Middle frontal gyrus (tissue), 1 donor: ENCODE measurements around the gene TPBGL.
"Not testable (repeated sequence)": the region's sequence is repeated elsewhere in the genome, so short reads cannot be mapped to it uniquely, and the experiment has no call there.

Source experiments
- DNase-seq: peaks from one replicate; pipeline ENCODE4 v3.0.0-alpha.2; 2015; ENCODE audit warnings: low spot score; ENCODE audit errors: extremely low spot score

Gene TPBGL

GRCh38 chr11:75271730-75272129 lies 31.2 kb downstream of the TPBGL start:
- DNase-seq, result no peak

GRCh38 chr11:75272391-75272790 lies 31.8 kb downstream of the TPBGL start:
- DNase-seq, result no peak

- no peak for DNase-seq
Observed at GRCh38 chr11:75272821-75273301, 32.3 kb downstream of the TPBGL start.

GRCh38 chr11:75273411-75274391 lies 33.1 kb downstream of the TPBGL start:
- no peak for DNase-seq

GRCh38 chr11:75274716-75275115 lies 34.1 kb downstream of the TPBGL start:
- DNase-seq, result not testable (repeated sequence)

GRCh38 chr11:75275581-75275980 lies 35.0 kb downstream of the TPBGL start:
- DNase-seq, result no peak

- no peak for DNase-seq
Observed at GRCh38 chr11:75276186-75276585, 35.6 kb downstream of the TPBGL start.

- no peak for DNase-seq
Observed at GRCh38 chr11:75276686-75277085, 36.1 kb downstream of the TPBGL start.

- no peak for DNase-seq
Observed at GRCh38 chr11:75277211-75277805, 36.7 kb downstream of the TPBGL start.

GRCh38 chr11:75277991-75278790 lies 37.6 kb downstream of the TPBGL start:
- no peak for DNase-seq

GRCh38 chr11:75279273-75279672 lies 38.7 kb downstream of the TPBGL start:
- no peak for DNase-seq

GRCh38 chr11:75280227-75280701 lies 39.7 kb downstream of the TPBGL start:
- peak; percentile 77 for DNase-seq

GRCh38 chr11:75280770-75281468 lies 40.3 kb downstream of the TPBGL start:
- DNase-seq, result no peak

GRCh38 chr11:75281469-75282095 lies 41.0 kb downstream of the TPBGL start:
- DNase-seq, result no peak

- no peak for DNase-seq
Observed at GRCh38 chr11:75283391-75283931, 42.9 kb downstream of the TPBGL start.

- DNase-seq, result no peak
Observed at GRCh38 chr11:75285776-75286360, 45.3 kb downstream of the TPBGL start.

- no peak for DNase-seq
Observed at GRCh38 chr11:75286826-75287465, 46.4 kb downstream of the TPBGL start.

- no peak for DNase-seq
Observed at GRCh38 chr11:75287579-75287978, 47.0 kb downstream of the TPBGL start.

- DNase-seq, result no peak
Observed at GRCh38 chr11:75289511-75289760, 48.9 kb downstream of the TPBGL start.

GRCh38 chr11:75289919-75290318 lies 49.3 kb downstream of the TPBGL start:
- no peak for DNase-seq
